GM19324 (cell line): ENCODE data around the gene CHCHD3.

Source experiments
- ATAC-seq: cut with Tn5 transposase; IDR thresholded peaks from one replicate; pipeline ENCODE4 v1.9.1; 2021; ENCODE audit warnings: mild to moderate bottlenecking, moderate library complexity; ENCODE audit not compliant: unreplicated experiment, low FRiP score

Gene CHCHD3

GRCh38 chr7:132782777-132783640 is 298.9 kb downstream of the CHCHD3 start:
- ATAC-seq, result no peak

GRCh38 chr7:132780822-132781221 is 301.1 kb downstream of the CHCHD3 start:
- no peak for ATAC-seq

- no peak for ATAC-seq
These were observed 302.7 kb downstream of the CHCHD3 start for GRCh38 chr7:132779164-132779563.

GRCh38 chr7:132778761-132779160 is 303.1 kb downstream of the CHCHD3 start:
- no peak for ATAC-seq

- no peak for ATAC-seq
These were observed 303.9 kb downstream of the CHCHD3 start for GRCh38 chr7:132777956-132778355.

- no peak for ATAC-seq
These were observed 304.5 kb downstream of the CHCHD3 start for GRCh38 chr7:132777414-132777813.

GRCh38 chr7:132776048-132776620 is 305.8 kb downstream of the CHCHD3 start:
- no peak for ATAC-seq

GRCh38 chr7:132773527-132773956 is 308.3 kb downstream of the CHCHD3 start:
- ATAC-seq, result no peak

- no peak for ATAC-seq
These were observed 310.6 kb downstream of the CHCHD3 start for GRCh38 chr7:132771301-132771730.

GRCh38 chr7:132770055-132770454 is 311.8 kb downstream of the CHCHD3 start:
- no peak for ATAC-seq

GRCh38 chr7:132769280-132769679 is 312.6 kb downstream of the CHCHD3 start:
- ATAC-seq, result no peak

- ATAC-seq, result no peak
These were observed 313.8 kb downstream of the CHCHD3 start for GRCh38 chr7:132768099-132768498.

GRCh38 chr7:132767378-132767777 is 314.5 kb downstream of the CHCHD3 start:
- ATAC-seq, result no peak

GRCh38 chr7:132766660-132767059 is 315.2 kb downstream of the CHCHD3 start:
- ATAC-seq, result no peak

- ATAC-seq, result no peak
These were observed 316.0 kb downstream of the CHCHD3 start for GRCh38 chr7:132765861-132766260.

- no peak for ATAC-seq
These were observed 317.1 kb downstream of the CHCHD3 start for GRCh38 chr7:132764762-132765161.

- no peak for ATAC-seq
These were observed 321.0 kb downstream of the CHCHD3 start for GRCh38 chr7:132760866-132761265.

- no peak for ATAC-seq
These were observed 321.7 kb downstream of the CHCHD3 start for GRCh38 chr7:132760244-132760623.

GRCh38 chr7:132759482-132760243 is 322.2 kb downstream of the CHCHD3 start:
- no peak for ATAC-seq

GRCh38 chr7:132758986-132759385 is 322.9 kb downstream of the CHCHD3 start:
- no peak for ATAC-seq

GRCh38 chr7:132757783-132758182 is 324.1 kb downstream of the CHCHD3 start:
- ATAC-seq, result no peak
